SK-N-SH treated with all-trans-retinoic acid at 6 μM for 48 hours (cell line): ENCODE results near the gene STK32B.

Source experiments
- ARNTL ChIP-seq: fragments of 450-650 bp; formaldehyde crosslinking; IDR thresholded peaks from 2 replicates; pipeline ENCODE4 v1.5.0; 2020; ENCODE audit warnings: low read depth, mild to moderate bottlenecking, moderate library complexity, borderline replicate concordance
- CREB5 ChIP-seq: fragments of 250-450 bp; sonication (Bioruptor Pico); IDR thresholded peaks from 2 replicates; pipeline ENCODE4 v1.5.1; 2020; ENCODE audit warnings: low read depth, mild to moderate bottlenecking, moderate library complexity
- PATZ1 ChIP-seq: fragments of 250-450 bp; sonication (Bioruptor Pico); IDR thresholded peaks from 2 replicates; pipeline ENCODE4 v1.8.0; 2020; ENCODE audit warnings: mild to moderate bottlenecking, moderate library complexity, borderline replicate concordance
- RARB ChIP-seq: fragments of 250-450 bp; sonication (Bioruptor Pico); IDR thresholded peaks from 2 replicates; pipeline ENCODE4 v1.8.0; 2021; ENCODE audit warnings: mild to moderate bottlenecking, moderate library complexity
- SNAI2 ChIP-seq: fragments of 250-450 bp; sonication (Bioruptor Pico); IDR thresholded peaks from 2 replicates; pipeline ENCODE4 v1.5.0; 2020; ENCODE audit warnings: mild to moderate bottlenecking, moderate library complexity
- TSHZ2 ChIP-seq: fragments of 250-450 bp; sonication (Bioruptor Pico); IDR thresholded peaks from 2 replicates; pipeline ENCODE4 v1.5.0; 2020; ENCODE audit warnings: mild to moderate bottlenecking, moderate library complexity
- ZFP30 ChIP-seq: fragments of 450-650 bp; formaldehyde crosslinking; IDR thresholded peaks from 2 replicates; pipeline ENCODE4 v1.5.0; 2022; ENCODE audit warnings: mild to moderate bottlenecking, moderate library complexity
- ZNF8 ChIP-seq: fragments of 450-650 bp; formaldehyde crosslinking; IDR thresholded peaks from 2 replicates; pipeline ENCODE4 v1.5.0; 2020; ENCODE audit warnings: mild to moderate bottlenecking, moderate library complexity

GRCh38 chr4:5366421-5366820 is 315.1 kb downstream of the STK32B start:
- TF ChIP-seq PATZ1 (CRISPR knock-in tag), result no peak
- TF ChIP-seq ZNF8 (CRISPR knock-in tag), result no peak
- TF ChIP-seq SNAI2, result no peak
- no peak for TF ChIP-seq RARB (CRISPR knock-in tag)
- TF ChIP-seq TSHZ2 (CRISPR knock-in tag), result no peak
- no peak for TF ChIP-seq CREB5 (CRISPR knock-in tag)
- TF ChIP-seq ZFP30 (CRISPR knock-in tag), result no peak
- no peak for TF ChIP-seq ARNTL
